ENCODE measurements around the gene TAP1.
A peak's percentile ranks its signal among the peaks of the same experiment; 100 is the strongest.
"Not testable (repeated sequence)": the region's sequence is repeated elsewhere in the genome, so short reads cannot be mapped to it uniquely, and the experiment has no call there.

The TAP1 gene

DNA sequence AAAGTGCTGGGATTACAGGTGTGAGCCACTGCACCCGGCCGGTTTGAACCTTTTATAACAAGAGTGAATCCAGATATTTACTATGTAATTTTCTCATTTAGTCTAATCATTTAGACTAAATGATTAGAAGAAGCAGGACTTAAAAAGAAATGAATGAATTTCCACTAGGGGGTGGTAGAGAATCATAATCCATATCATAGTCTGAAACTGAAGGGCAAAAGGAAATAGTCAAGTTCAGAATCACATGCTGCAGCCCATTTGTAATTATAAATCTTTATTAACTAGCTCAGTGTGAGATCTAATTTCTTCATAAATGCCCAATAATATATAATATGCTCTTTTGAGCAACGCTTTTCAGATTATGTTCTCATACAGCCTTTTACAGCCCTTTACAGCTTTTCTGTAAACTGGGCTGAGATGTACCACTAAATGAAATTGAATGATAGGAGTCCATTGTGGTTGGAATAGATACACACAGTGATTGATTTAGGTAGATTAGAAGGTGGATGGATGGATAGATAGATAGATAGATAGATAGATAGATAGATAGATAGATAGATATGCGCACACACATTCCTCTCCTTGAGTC, 32.3 kb upstream of the TAP1 start:
- H3K27ac ChIP-seq (ENCODE audit: insufficient read depth, low read length, poor library complexity, severe bottlenecking) = no peak overlapping the region
- H3K4me1 ChIP-seq (ENCODE audit: control insufficient read depth, insufficient read depth, low read length, poor library complexity, severe bottlenecking) = no peaks in the 10 kb centered on the region
- no peaks in the 10 kb centered on the region for H3K9me3 ChIP-seq (ENCODE audit: control insufficient read depth, low read length)
- DNase-seq = no peak
- H3K4me3 ChIP-seq (ENCODE audit: insufficient read depth, low read depth, low read length, poor library complexity, severe bottlenecking) = no peak overlapping the region
- H3K36me3 ChIP-seq (ENCODE audit: control insufficient read depth, insufficient read depth, low read length) = no peaks in the 10 kb centered on the region
- H3K27me3 ChIP-seq (replicated peaks; ENCODE audit: control insufficient read depth, insufficient read depth, low read length, poor library complexity, severe bottlenecking) = no peaks in the 10 kb centered on the region

GRCh38 chr6:32883789-32884188, 30.3 kb upstream of the TAP1 start:
- Histone ChIP-seq H3K4me1 (ENCODE audit: control insufficient read depth, insufficient read depth, low read length, poor library complexity, severe bottlenecking) (no peaks in the 10 kb centered on the region), H3K27me3 (replicated peaks; ENCODE audit: control insufficient read depth, insufficient read depth, low read length, poor library complexity, severe bottlenecking) (no peaks in the 10 kb centered on the region), H3K4me3 (ENCODE audit: insufficient read depth, low read depth, low read length, poor library complexity, severe bottlenecking) (no peak overlapping the region), H3K36me3 (ENCODE audit: control insufficient read depth, insufficient read depth, low read length) (peaks cover 4% of the 10 kb centered on the region), H3K9me3 (ENCODE audit: control insufficient read depth, low read length) (no peaks in the 10 kb centered on the region), H3K27ac (ENCODE audit: insufficient read depth, low read length, poor library complexity, severe bottlenecking) (no peak overlapping the region)
- DNase-seq = no peak

- no peak overlapping the region for H3K27ac ChIP-seq (ENCODE audit: insufficient read depth, low read length, poor library complexity, severe bottlenecking)
- no peak for DNase-seq
Measured at GRCh38 chr6:32882879-32883250, 29.4 kb upstream of the TAP1 start.

GRCh38 chr6:32880962-32881361, 27.5 kb upstream of the TAP1 start:
- H3K27me3 ChIP-seq (replicated peaks; ENCODE audit: control insufficient read depth, insufficient read depth, low read length, poor library complexity, severe bottlenecking); DNase-seq; H3K4me3 ChIP-seq (ENCODE audit: insufficient read depth, low read depth, low read length, poor library complexity, severe bottlenecking); H3K27ac ChIP-seq (ENCODE audit: insufficient read depth, low read length, poor library complexity, severe bottlenecking); H3K4me1 ChIP-seq (ENCODE audit: control insufficient read depth, insufficient read depth, low read length, poor library complexity, severe bottlenecking); H3K9me3 ChIP-seq (ENCODE audit: control insufficient read depth, low read length); H3K36me3 ChIP-seq (ENCODE audit: control insufficient read depth, insufficient read depth, low read length): not testable (repeated sequence)

More at GRCh38 chr6:32882879-32883250, 29.4 kb upstream of the TAP1 start:
- no peaks in the 10 kb centered on the region for H3K9me3 ChIP-seq (ENCODE audit: control insufficient read depth, low read length)
- no peak overlapping the region for H3K4me3 ChIP-seq (ENCODE audit: insufficient read depth, low read depth, low read length, poor library complexity, severe bottlenecking)
- no peaks in the 10 kb centered on the region for H3K4me1 ChIP-seq (ENCODE audit: control insufficient read depth, insufficient read depth, low read length, poor library complexity, severe bottlenecking)
- no peaks in the 10 kb centered on the region for H3K27me3 ChIP-seq (replicated peaks; ENCODE audit: control insufficient read depth, insufficient read depth, low read length, poor library complexity, severe bottlenecking)
- peaks cover 4% of the 10 kb centered on the region for H3K36me3 ChIP-seq (ENCODE audit: control insufficient read depth, insufficient read depth, low read length)

GRCh38 chr6:32879691-32880090, 26.2 kb upstream of the TAP1 start:
- no peaks in the 10 kb centered on the region for H3K4me1 ChIP-seq (ENCODE audit: control insufficient read depth, insufficient read depth, low read length, poor library complexity, severe bottlenecking)
- no peak overlapping the region for H3K27ac ChIP-seq (ENCODE audit: insufficient read depth, low read length, poor library complexity, severe bottlenecking)
- H3K9me3 ChIP-seq (ENCODE audit: control insufficient read depth, low read length) = no peaks in the 10 kb centered on the region
- H3K36me3 ChIP-seq (ENCODE audit: control insufficient read depth, insufficient read depth, low read length) = peaks cover 4% of the 10 kb centered on the region
- DNase-seq = no peak
- H3K4me3 ChIP-seq (ENCODE audit: insufficient read depth, low read depth, low read length, poor library complexity, severe bottlenecking) = no peak overlapping the region
- H3K27me3 ChIP-seq (replicated peaks; ENCODE audit: control insufficient read depth, insufficient read depth, low read length, poor library complexity, severe bottlenecking) = no peaks in the 10 kb centered on the region

- no peaks in the 10 kb centered on the region for H3K4me1 ChIP-seq (ENCODE audit: control insufficient read depth, insufficient read depth, low read length, poor library complexity, severe bottlenecking)
- no peak for DNase-seq
- no peak overlapping the region for H3K27ac ChIP-seq (ENCODE audit: insufficient read depth, low read length, poor library complexity, severe bottlenecking)
- peaks cover 4% of the 10 kb centered on the region for H3K36me3 ChIP-seq (ENCODE audit: control insufficient read depth, insufficient read depth, low read length)
- H3K27me3 ChIP-seq (replicated peaks; ENCODE audit: control insufficient read depth, insufficient read depth, low read length, poor library complexity, severe bottlenecking) = no peaks in the 10 kb centered on the region
- H3K9me3 ChIP-seq (ENCODE audit: control insufficient read depth, low read length) = no peaks in the 10 kb centered on the region
- no peak overlapping the region for H3K4me3 ChIP-seq (ENCODE audit: insufficient read depth, low read depth, low read length, poor library complexity, severe bottlenecking)
Measured at GRCh38 chr6:32876603-32877002, 23.1 kb upstream of the TAP1 start.

DNA sequence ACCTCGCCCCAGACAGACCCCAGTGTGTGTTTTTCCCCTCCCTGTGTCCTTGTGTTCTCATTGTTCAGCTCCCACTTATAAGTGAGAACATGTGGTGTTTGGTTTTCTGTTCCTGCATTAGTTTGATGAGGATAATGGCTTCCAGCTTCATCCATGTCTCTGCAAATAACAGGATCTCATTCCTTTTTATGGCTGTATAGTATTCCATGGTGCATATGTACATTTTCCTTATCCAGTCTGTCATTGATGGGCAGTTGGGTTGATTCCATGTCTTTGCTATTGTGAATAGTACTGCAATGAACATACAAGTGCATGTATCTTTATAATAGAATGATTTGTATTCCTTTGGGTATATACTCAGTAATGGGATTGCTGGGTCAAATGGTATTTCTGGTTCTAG, 20.4 kb upstream of the TAP1 start:
- DNase-seq; H3K9me3 ChIP-seq (ENCODE audit: control insufficient read depth, low read length); H3K36me3 ChIP-seq (ENCODE audit: control insufficient read depth, insufficient read depth, low read length); H3K27ac ChIP-seq (ENCODE audit: insufficient read depth, low read length, poor library complexity, severe bottlenecking); H3K4me1 ChIP-seq (ENCODE audit: control insufficient read depth, insufficient read depth, low read length, poor library complexity, severe bottlenecking); H3K4me3 ChIP-seq (ENCODE audit: insufficient read depth, low read depth, low read length, poor library complexity, severe bottlenecking); H3K27me3 ChIP-seq (replicated peaks; ENCODE audit: control insufficient read depth, insufficient read depth, low read length, poor library complexity, severe bottlenecking): not testable (repeated sequence)

DNA sequence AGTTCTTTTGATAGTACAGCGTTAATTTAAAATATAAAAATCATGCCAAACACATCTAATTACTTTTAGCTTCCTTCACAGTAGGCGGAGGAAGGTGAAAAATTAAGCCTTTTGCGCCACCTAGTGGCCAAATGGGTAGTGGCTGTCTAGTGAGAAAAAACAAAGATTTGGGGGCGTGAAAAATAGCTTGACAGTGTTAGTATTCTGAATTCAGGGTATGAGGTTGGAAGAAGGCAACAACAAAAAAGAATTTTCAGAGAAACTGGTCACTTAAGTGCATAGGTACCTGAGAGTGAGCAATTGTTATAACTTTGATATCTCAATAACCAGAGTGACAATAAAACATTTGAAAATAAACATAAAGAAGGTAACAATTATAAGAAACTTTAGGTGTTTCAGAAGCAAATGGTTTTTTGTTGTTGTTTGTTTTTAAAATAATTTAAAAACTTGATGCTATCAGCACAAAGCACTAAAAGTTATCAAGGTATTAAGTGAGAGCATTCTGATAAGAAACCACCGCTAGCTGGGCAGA, 14.8 kb upstream of the TAP1 start:
- no peaks in the 10 kb centered on the region for H3K27me3 ChIP-seq (replicated peaks; ENCODE audit: control insufficient read depth, insufficient read depth, low read length, poor library complexity, severe bottlenecking)

DNA sequence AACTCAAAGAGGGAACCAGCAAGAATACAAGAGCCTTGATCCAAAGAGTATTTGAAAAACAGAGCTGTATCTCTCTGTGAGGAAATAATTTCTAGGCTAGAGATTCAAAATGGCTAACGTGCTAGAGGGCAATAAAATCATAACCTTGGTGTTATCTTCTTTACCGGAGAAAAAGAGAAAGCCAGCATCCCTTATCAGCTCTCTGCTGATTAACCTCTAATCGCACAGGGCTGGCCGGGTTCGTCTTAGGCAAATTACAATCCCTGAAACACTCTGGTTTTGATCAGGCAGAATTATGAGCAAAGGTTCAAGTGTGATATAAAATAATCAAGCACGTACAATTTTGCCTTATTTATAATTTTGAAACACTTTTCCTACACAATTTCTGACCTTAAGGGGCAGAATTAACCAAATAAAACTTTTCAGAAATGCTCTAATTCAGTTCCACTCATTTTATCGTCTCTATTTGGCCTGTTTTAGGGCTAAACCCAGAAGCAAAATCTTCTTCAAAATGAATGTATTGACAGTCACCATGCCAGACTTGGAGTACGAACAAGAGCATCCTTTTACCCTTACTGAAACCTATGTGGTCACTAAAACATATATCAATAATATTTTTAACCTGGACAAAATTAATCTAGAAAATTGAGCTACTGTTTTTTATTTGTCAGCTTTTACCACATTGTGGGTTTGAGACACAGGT, 14.2 kb upstream of the TAP1 start:
- no peaks in the 10 kb centered on the region for H3K9me3 ChIP-seq (ENCODE audit: control insufficient read depth, low read length)
- H3K27me3 ChIP-seq (replicated peaks; ENCODE audit: control insufficient read depth, insufficient read depth, low read length, poor library complexity, severe bottlenecking) = no peaks in the 10 kb centered on the region
- no peak for DNase-seq
- H3K27ac ChIP-seq (ENCODE audit: insufficient read depth, low read length, poor library complexity, severe bottlenecking) = peak overlapping the region; percentile 12
- peaks cover 6% of the 10 kb centered on the region for H3K4me1 ChIP-seq (ENCODE audit: control insufficient read depth, insufficient read depth, low read length, poor library complexity, severe bottlenecking)
- H3K36me3 ChIP-seq (ENCODE audit: control insufficient read depth, insufficient read depth, low read length) = no peaks in the 10 kb centered on the region
- H3K4me3 ChIP-seq (ENCODE audit: insufficient read depth, low read depth, low read length, poor library complexity, severe bottlenecking) = no peak overlapping the region

More for the DNA sequence above, 14.8 kb upstream of the TAP1 start:
- DNase-seq = peak; percentile 68 to 81 (median 74)
- no peaks in the 10 kb centered on the region for H3K9me3 ChIP-seq (ENCODE audit: control insufficient read depth, low read length)
- no peaks in the 10 kb centered on the region for H3K36me3 ChIP-seq (ENCODE audit: control insufficient read depth, insufficient read depth, low read length)
- H3K27ac ChIP-seq (ENCODE audit: insufficient read depth, low read length, poor library complexity, severe bottlenecking) = no peak overlapping the region
- H3K4me1 ChIP-seq (ENCODE audit: control insufficient read depth, insufficient read depth, low read length, poor library complexity, severe bottlenecking) = peaks cover 6% of the 10 kb centered on the region
- H3K4me3 ChIP-seq (ENCODE audit: insufficient read depth, low read depth, low read length, poor library complexity, severe bottlenecking) = no peak overlapping the region

DNA sequence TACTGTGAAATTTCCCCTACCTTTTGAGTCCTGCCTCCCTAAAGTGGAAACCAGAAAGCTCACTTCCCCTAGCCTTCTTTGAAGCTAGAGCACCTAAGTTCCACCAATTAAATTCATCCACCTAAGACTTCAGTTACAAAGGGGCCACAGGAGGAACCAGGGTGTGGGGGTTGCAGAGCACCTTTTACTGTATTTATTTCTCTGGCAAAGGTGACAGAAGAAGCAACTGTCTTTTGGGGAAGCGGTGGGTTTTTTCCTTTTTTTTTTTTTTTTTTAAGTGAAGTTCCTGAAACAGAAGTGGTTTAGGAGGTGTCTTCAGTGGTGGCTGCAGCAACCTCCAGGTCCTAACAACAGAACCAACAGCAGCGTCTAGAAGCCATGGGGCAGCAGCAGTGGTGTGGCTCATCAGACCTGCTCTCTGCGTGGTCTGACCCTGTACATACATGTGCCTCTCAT, 13.5 kb upstream of the TAP1 start:
- no peaks in the 10 kb centered on the region for H3K36me3 ChIP-seq (ENCODE audit: control insufficient read depth, insufficient read depth, low read length)
- no peaks in the 10 kb centered on the region for H3K27me3 ChIP-seq (replicated peaks; ENCODE audit: control insufficient read depth, insufficient read depth, low read length, poor library complexity, severe bottlenecking)
- H3K4me3 ChIP-seq (ENCODE audit: insufficient read depth, low read depth, low read length, poor library complexity, severe bottlenecking) = no peak overlapping the region
- DNase-seq = no peak
- peaks cover 6% of the 10 kb centered on the region for H3K4me1 ChIP-seq (ENCODE audit: control insufficient read depth, insufficient read depth, low read length, poor library complexity, severe bottlenecking)
- H3K27ac ChIP-seq (ENCODE audit: insufficient read depth, low read length, poor library complexity, severe bottlenecking) = peak overlapping the region; percentile 12
- H3K9me3 ChIP-seq (ENCODE audit: control insufficient read depth, low read length) = no peaks in the 10 kb centered on the region
